ENCODE measurements around the gene GMDS.

DNA sequence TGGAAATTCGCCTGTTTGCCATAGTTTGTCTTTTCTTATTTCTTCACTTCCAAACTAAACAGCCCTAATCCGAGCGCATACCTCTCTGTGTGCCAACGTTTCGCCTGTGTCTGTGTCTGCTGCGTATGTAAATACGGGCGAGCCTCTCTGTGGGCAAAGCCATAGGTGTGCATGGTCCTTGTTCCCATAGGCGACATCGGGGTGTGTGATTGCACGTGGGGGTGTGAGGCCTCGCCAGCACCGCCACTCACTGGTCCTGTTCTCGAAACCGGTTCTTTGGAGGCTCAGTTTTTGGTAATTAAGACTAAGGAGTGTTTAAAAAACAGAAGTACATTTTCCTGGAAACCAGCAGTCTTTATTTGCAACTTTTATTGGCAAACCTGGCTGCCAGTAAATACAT, 641.7 kb downstream of the GMDS start:
- TF ChIP-seq, protein P1, sequence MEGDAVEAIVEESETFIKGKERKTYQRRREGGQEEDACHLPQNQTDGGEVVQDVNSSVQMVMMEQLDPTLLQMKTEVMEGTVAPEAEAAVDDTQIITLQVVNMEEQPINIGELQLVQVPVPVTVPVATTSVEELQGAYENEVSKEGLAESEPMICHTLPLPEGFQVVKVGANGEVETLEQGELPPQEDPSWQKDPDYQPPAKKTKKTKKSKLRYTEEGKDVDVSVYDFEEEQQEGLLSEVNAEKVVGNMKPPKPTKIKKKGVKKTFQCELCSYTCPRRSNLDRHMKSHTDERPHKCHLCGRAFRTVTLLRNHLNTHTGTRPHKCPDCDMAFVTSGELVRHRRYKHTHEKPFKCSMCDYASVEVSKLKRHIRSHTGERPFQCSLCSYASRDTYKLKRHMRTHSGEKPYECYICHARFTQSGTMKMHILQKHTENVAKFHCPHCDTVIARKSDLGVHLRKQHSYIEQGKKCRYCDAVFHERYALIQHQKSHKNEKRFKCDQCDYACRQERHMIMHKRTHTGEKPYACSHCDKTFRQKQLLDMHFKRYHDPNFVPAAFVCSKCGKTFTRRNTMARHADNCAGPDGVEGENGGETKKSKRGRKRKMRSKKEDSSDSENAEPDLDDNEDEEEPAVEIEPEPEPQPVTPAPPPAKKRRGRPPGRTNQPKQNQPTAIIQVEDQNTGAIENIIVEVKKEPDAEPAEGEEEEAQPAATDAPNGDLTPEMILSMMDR (IDR thresholded peaks at IDR 0.05; ENCODE audit: low read length) = no peak
- TF ChIP-seq EZH2phosphoT487 (IDR thresholded peaks at IDR 0.05; ENCODE audit: low read length) = no peak
- no peak for TF ChIP-seq EZH2 (optimal IDR thresholded peaks at IDR 0.05; ENCODE audit: low read depth, low read length)
